H9 (cell line): ENCODE measurements around the gene ANKRD2. TPM values are rescaled to one million over a fixed set of nuclear protein-coding genes. Genes with fewer than 3 reads are reported as not detected.

Source experiments
- DNase-seq: peaks from one replicate; pipeline ENCODE4 v3.0.0-alpha.2; 2017
- H2AFZ ChIP-seq: one replicate; pipeline ENCODE4 v1.6.1; 2013; ENCODE audit warnings: mild to moderate bottlenecking, low read length, control low read depth, moderate library complexity
- H2AK5ac ChIP-seq: 2 replicates; pipeline ENCODE4 v1.6.1; 2013; ENCODE audit warnings: low read length, control low read depth, mixed read lengths; ENCODE audit not compliant: insufficient read length
- H2BK120ac ChIP-seq: one replicate; pipeline ENCODE4 v1.6.1; 2013; ENCODE audit warnings: low read depth, mild to moderate bottlenecking, low read length, control low read depth, inconsistent platforms; ENCODE audit not compliant: poor library complexity, severe bottlenecking
- H2BK12ac ChIP-seq: 2 replicates; pipeline ENCODE4 v1.6.1; 2013; ENCODE audit warnings: low read length, control low read depth, mixed read lengths, low read depth; ENCODE audit not compliant: insufficient read length
- H2BK15ac ChIP-seq: 2 replicates; pipeline ENCODE4 v1.6.1; 2013; ENCODE audit warnings: low read depth, low read length, control low read depth
- H2BK20ac ChIP-seq: one replicate; pipeline ENCODE4 v1.6.1; 2013; ENCODE audit warnings: low read depth, mild to moderate bottlenecking, low read length, control low read depth, inconsistent platforms; ENCODE audit not compliant: poor library complexity, severe bottlenecking
- H2BK5ac ChIP-seq: 2 replicates; pipeline ENCODE4 v1.6.1; 2013; ENCODE audit warnings: low read length, control low read depth, mixed read lengths; ENCODE audit not compliant: insufficient read length
- H3K14ac ChIP-seq: 2 replicates; pipeline ENCODE4 v1.6.1; 2013; ENCODE audit warnings: low read length, control low read depth; ENCODE audit not compliant: insufficient read depth
- H3K18ac ChIP-seq: 2 replicates; pipeline ENCODE4 v1.6.1; 2013; ENCODE audit warnings: low read depth, mild to moderate bottlenecking, mixed read lengths, low read length, control low read depth; ENCODE audit not compliant: insufficient read length
- H3K23ac ChIP-seq: 2 replicates; pipeline ENCODE4 v1.6.1; 2013; ENCODE audit warnings: low read length, control low read depth, mixed read lengths, low read depth; ENCODE audit not compliant: insufficient read length
- H3K23me2 ChIP-seq: 2 replicates; pipeline ENCODE4 v1.6.1; 2013; ENCODE audit warnings: low read depth, mild to moderate bottlenecking, mixed read lengths, low read length, control low read depth; ENCODE audit not compliant: insufficient read length, poor library complexity, severe bottlenecking
- H3K27ac ChIP-seq: 2 replicates; pipeline ENCODE4 v1.5.1; 2013; ENCODE audit warnings: low read length, control low read depth, mixed read lengths, low read depth; ENCODE audit not compliant: insufficient read length
- H3K27me3 ChIP-seq: 2 replicates; pipeline ENCODE4 v1.6.1; 2013; ENCODE audit warnings: low read length, control low read depth, inconsistent platforms; ENCODE audit not compliant: insufficient read depth
- H3K4ac ChIP-seq: 2 replicates; pipeline ENCODE4 v1.6.1; 2013; ENCODE audit warnings: low read depth, mild to moderate bottlenecking, control low read depth, inconsistent platforms, low read length, moderate library complexity
- H3K4me1 ChIP-seq: 2 replicates; pipeline ENCODE4 v1.6.1; 2013; ENCODE audit warnings: low read length, control low read depth, inconsistent platforms; ENCODE audit not compliant: insufficient read depth
- H3K4me2 ChIP-seq: 2 replicates; pipeline ENCODE4 v1.6.1; 2013; ENCODE audit warnings: low read length, control low read depth, mixed read lengths; ENCODE audit not compliant: insufficient read length, insufficient read depth
- H3K56ac ChIP-seq: 2 replicates; pipeline ENCODE4 v1.6.1; 2013; ENCODE audit warnings: low read depth, mild to moderate bottlenecking, mixed read lengths, low read length, control low read depth; ENCODE audit not compliant: insufficient read length
- H3K79me1 ChIP-seq: 2 replicates; pipeline ENCODE4 v1.6.1; 2013; ENCODE audit warnings: low read depth, mild to moderate bottlenecking, moderate library complexity, low read length, control low read depth, inconsistent platforms; ENCODE audit not compliant: insufficient read depth, poor library complexity, severe bottlenecking
- H3K79me2 ChIP-seq: 2 replicates; pipeline ENCODE4 v1.6.1; 2013; ENCODE audit warnings: low read length, control low read depth, inconsistent platforms; ENCODE audit not compliant: insufficient read depth
- H3K9ac ChIP-seq: 2 replicates; pipeline ENCODE4 v1.6.1; 2013; ENCODE audit warnings: low read length, control low read depth, mixed read lengths; ENCODE audit not compliant: insufficient read length; ENCODE audit errors: extremely low read depth
- H3K9me3 ChIP-seq: one replicate; pipeline ENCODE4 v1.6.1; 2013; ENCODE audit warnings: low read depth, low read length, inconsistent platforms; ENCODE audit not compliant: control insufficient read depth
- H3T11ph ChIP-seq: one replicate; pipeline ENCODE4 v1.6.1; 2013; ENCODE audit warnings: mild to moderate bottlenecking, low read length, control low read depth, inconsistent platforms
- H4K20me1 ChIP-seq: one replicate; pipeline ENCODE4 v1.6.1; 2013; ENCODE audit not compliant: control insufficient read depth, insufficient read length, insufficient read depth
- H4K5ac ChIP-seq: 2 replicates; pipeline ENCODE4 v1.6.1; 2013; ENCODE audit warnings: low read depth, mild to moderate bottlenecking, mixed read lengths, low read length, control low read depth; ENCODE audit not compliant: insufficient read length
- H4K8ac ChIP-seq: replicated peaks from 2 replicates; pipeline ENCODE4 v1.6.1; 2013; ENCODE audit warnings: low read length, control low read depth, mixed read lengths, low read depth; ENCODE audit not compliant: insufficient read length
- H4K91ac ChIP-seq: 2 replicates; pipeline ENCODE4 v1.6.1; 2013; ENCODE audit warnings: low read depth, mild to moderate bottlenecking, moderate library complexity, mixed read lengths, low read length, control low read depth; ENCODE audit not compliant: insufficient read length
- H3K27ac Mint-ChIP-seq, 3 experiments: 2 replicates in 2 of 3; 3 replicates in 1 of 3; pipeline ENCODE4 v1.8.0; 2020 to 2021; ENCODE audit warnings: mixed read lengths in 3 of 3, mild to moderate bottlenecking in 1 of 3, moderate library complexity in 1 of 3
- H3K27me3 Mint-ChIP-seq: 2 replicates; pipeline ENCODE4 v1.8.0; 2021; ENCODE audit warnings: low read depth, mild to moderate bottlenecking, moderate library complexity, mixed read lengths
- H3K36me3 Mint-ChIP-seq, 3 experiments: 2 replicates in 2 of 3; 3 replicates in 1 of 3; pipeline ENCODE4 v1.8.0; 2020 to 2021; ENCODE audit warnings: low read depth in 3 of 3, mixed read lengths in 3 of 3; ENCODE audit not compliant: insufficient read depth in 1 of 3
- H3K4me1 Mint-ChIP-seq, 2 experiments: 2 replicates each; pipeline ENCODE4 v1.8.0; 2020; ENCODE audit warnings: mixed read lengths in 2 of 2
- H3K4me3 Mint-ChIP-seq, 2 experiments: 2 replicates in 1 of 2; 3 replicates in 1 of 2; pipeline ENCODE4 v1.8.0; 2020 to 2021; ENCODE audit warnings: mild to moderate bottlenecking in 2 of 2, mixed read lengths in 2 of 2, moderate library complexity in 1 of 2
- H3K9me3 Mint-ChIP-seq, 2 experiments: 2 replicates in 1 of 2; 3 replicates in 1 of 2; pipeline ENCODE4 v1.8.0; 2020; ENCODE audit warnings: mild to moderate bottlenecking in 2 of 2, mixed read lengths in 2 of 2, moderate library complexity in 1 of 2
- CTCF ChIP-seq: fragments of 200-600 bp; sonication (generic); conservative IDR thresholded peaks from 3 replicates; pipeline ENCODE4 v1.8.0; 2021; ENCODE audit warnings: antibody characterized with exemption, mild to moderate bottlenecking
- WGBS: extraction: QIAGEN DNeasy Blood & Tissue Kit; methylation state at CpG from one replicate; pipeline ENCODE4 v1.1.7; 2013; ENCODE audit warnings: missing lambda C conversion rate, low lambda C conversion rate, mixed read lengths; ENCODE audit not compliant: insufficient read length; ENCODE audit errors: extremely low coverage; 5-methylcytosine and 5-hydroxymethylcytosine counted together
- total RNA-seq: library from RNA; stranded (reverse); gene quantifications from 2 replicates; pipeline ENCODE4 v1.2.1, GENCODE V29; 2021

The ANKRD2 gene
- total RNA-seq, 1 experiment from 2014 or later, result not detected

- Histone ChIP-seq H2BK12ac (no peak overlapping the region), H2BK5ac (no peak overlapping the region), H3K9ac (no peak overlapping the region), H2BK20ac (no peak overlapping the region), H4K5ac (no peak overlapping the region), H3K79me1 (no peaks in the 10 kb centered on the region), H2AFZ (no peak overlapping the region), H4K91ac (no peak overlapping the region), H3K23me2 (no peaks in the 10 kb centered on the region), H3K4me1 (no peaks in the 10 kb centered on the region; the same call in 1 of the 2 replicates), H3K4me2 (no peak overlapping the region), H3K27ac (no peak overlapping the region), H3K9me3 (no peaks in the 10 kb centered on the region), H3T11ph (no peak overlapping the region), H3K56ac (no peak overlapping the region), H3K79me2 (no peaks in the 10 kb centered on the region; the same call in 1 of the 2 replicates), H3K27me3 (no peaks in the 10 kb centered on the region), H3K23ac (no peak overlapping the region), H4K8ac (no peak overlapping the region), H2BK120ac (no peak overlapping the region), H3K4ac (no peak overlapping the region), H4K20me1 (no peaks in the 10 kb centered on the region), H2AK5ac (no peak overlapping the region), H2BK15ac (no peak overlapping the region), H3K18ac (no peak overlapping the region), H3K14ac (no peak overlapping the region)
- no peak for DNase-seq
- TF ChIP-seq CTCF, result no peak
- H3K27ac Mint-ChIP-seq, result peak overlapping the region; percentile 2 to 87 (median 54); a peak in 3 of 7 replicates
- H3K9me3 Mint-ChIP-seq, result no peaks in the 10 kb centered on the region; a peak in 1 of 5 replicates
- H3K36me3 Mint-ChIP-seq, result no peaks in the 10 kb centered on the region; a peak in 2 of 7 replicates
- H3K4me3 Mint-ChIP-seq, result no peak overlapping the region
- peaks cover 34 to 47% of the 10 kb centered on the region in 2 experiments for H3K4me1 Mint-ChIP-seq
- H3K27me3 Mint-ChIP-seq, result no peaks in the 10 kb centered on the region
- no CpG with 5 or more reads among the region's 4 CpGs for WGBS
Measured at GRCh38 chr10:97538411-97538810, 34.2 kb upstream of the ANKRD2 start.
